BLaER1 treated with 17β-estradiol and CSF1 and Interleukin-3, amounts not matched to agents 10 nM and 100 nM (cell line): ENCODE results near the gene LRRN2.
"Not testable (repeated sequence)": the region's sequence is repeated elsewhere in the genome, so short reads cannot be mapped to it uniquely, and the experiment has no call there.

Experiments used
- H3K27ac ChIP-seq, 11 experiments: shearing (Covaris generic); formaldehyde crosslinking; 2 replicates each; pipeline ENCODE4 v1.8.1; 2022
- H3K27me3 ChIP-seq, 11 experiments: shearing (Covaris generic); formaldehyde crosslinking; 2 replicates each; pipeline ENCODE4 v1.8.1; 2022
- H3K36me3 ChIP-seq, 11 experiments: shearing (Covaris generic); formaldehyde crosslinking; 2 replicates each; pipeline ENCODE4 v1.8.1; 2022
- H3K4me1 ChIP-seq, 10 experiments: shearing (Covaris generic); formaldehyde crosslinking; 2 replicates each; pipeline ENCODE4 v1.8.1; 2022
- H3K4me2 ChIP-seq, 11 experiments: shearing (Covaris generic); formaldehyde crosslinking; 2 replicates each; pipeline ENCODE4 v1.8.1; 2022
- H3K4me3 ChIP-seq, 10 experiments: shearing (Covaris generic); formaldehyde crosslinking; 2 replicates each; pipeline ENCODE4 v1.8.1; 2022
- H3K9ac ChIP-seq, 11 experiments: shearing (Covaris generic); formaldehyde crosslinking; 2 replicates each; pipeline ENCODE4 v1.8.1; 2022
- H3K9me3 ChIP-seq, 11 experiments: shearing (Covaris generic); formaldehyde crosslinking; replicated peaks in 1 of 11; 2 replicates each; pipeline ENCODE4 v1.8.1; 2022
- H4K20me1 ChIP-seq, 11 experiments: shearing (Covaris generic); formaldehyde crosslinking; 2 replicates each; pipeline ENCODE4 v1.8.1; 2022
- Cebpa-rat ChIP-seq, 11 experiments: shearing (Covaris generic); IDR thresholded peaks; 2 replicates each; pipeline ENCODE4 v1.8.1; 2022

The LRRN2 gene

DNA sequence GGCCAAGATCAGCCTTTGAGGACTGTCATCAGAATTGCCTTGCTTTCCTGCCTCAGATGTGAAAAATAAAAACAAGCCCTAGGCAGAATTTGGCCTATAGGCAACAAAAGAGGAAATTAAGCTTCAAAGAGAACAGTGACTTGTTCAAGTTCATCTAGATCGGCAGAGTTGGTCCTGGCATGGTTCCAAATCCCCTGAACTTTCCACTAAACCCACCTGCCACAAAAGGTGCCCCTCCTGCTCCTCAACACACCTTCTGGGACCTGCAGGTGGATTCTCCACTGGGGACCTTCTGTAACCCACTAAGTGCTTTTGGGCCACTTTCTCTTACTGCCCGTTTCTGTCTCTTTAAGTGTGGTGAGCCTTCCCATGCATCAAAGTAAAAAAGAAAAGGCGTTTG is 42.5 kb upstream of the LRRN2 start:
- H3K4me1 ChIP-seq = no peaks in the 10 kb centered on the region
- no peaks in the 10 kb centered on the region for H3K27me3 ChIP-seq
- H3K27ac ChIP-seq = no peak overlapping the region
- TF ChIP-seq Cebpa-rat (IDR thresholded peaks at IDR 0.05) = no peak
- H3K4me3 ChIP-seq = no peak overlapping the region
- H3K9me3 ChIP-seq = no peaks in the 10 kb centered on the region
- H3K9ac ChIP-seq = no peak overlapping the region
- H3K4me2 ChIP-seq = no peak overlapping the region
- no peaks in the 10 kb centered on the region for H3K36me3 ChIP-seq
- no peaks in the 10 kb centered on the region for H4K20me1 ChIP-seq

DNA sequence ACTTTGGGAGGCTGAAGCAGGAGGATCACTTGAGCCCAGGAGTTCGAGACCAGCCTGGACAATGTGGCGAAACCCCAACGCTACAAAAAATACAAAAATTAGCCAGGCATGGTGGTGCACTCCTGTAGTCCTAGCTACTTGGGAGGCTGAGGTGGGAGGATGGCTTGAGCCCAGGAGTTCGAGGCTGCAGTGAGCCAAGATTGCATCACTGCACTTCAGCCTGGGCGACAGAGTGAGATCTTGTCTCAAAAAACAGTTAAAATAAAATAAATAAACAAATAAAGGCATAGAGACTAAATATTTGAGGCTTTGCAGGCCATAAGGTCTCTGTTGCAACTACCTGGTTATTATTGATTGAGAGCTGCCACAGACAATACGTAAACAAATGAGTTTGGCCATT is 41.9 kb upstream of the LRRN2 start:
- H3K9me3 ChIP-seq, H3K27ac ChIP-seq, H4K20me1 ChIP-seq, H3K4me2 ChIP-seq, H3K36me3 ChIP-seq, H3K4me3 ChIP-seq, H3K4me1 ChIP-seq, H3K27me3 ChIP-seq, H3K9ac ChIP-seq: not testable (repeated sequence)

DNA sequence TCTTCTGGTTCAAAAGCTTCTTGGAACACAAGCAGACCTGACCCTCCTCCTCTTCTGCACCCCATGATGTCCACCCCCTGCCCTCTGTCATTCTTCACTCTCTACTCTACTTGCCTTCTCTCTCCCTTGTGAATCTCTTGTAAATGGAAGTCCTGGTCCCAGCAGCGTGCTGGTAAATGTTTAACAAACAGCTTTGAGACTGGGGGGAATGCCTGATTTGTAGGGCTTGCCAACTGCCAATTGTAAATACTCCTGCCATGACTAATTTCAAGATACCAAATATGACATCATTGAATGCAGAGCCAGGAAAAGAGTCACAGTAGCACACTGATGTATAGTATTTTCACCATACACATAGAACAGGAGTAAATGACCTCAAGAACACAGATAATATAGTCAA is 40.9 kb upstream of the LRRN2 start:
- no peaks in the 10 kb centered on the region for H4K20me1 ChIP-seq
- no peak overlapping the region for H3K4me2 ChIP-seq
- no peaks in the 10 kb centered on the region for H3K9me3 ChIP-seq
- TF ChIP-seq Cebpa-rat (IDR thresholded peaks at IDR 0.05) = no peak
- H3K27ac ChIP-seq = no peak overlapping the region
- no peaks in the 10 kb centered on the region for H3K4me1 ChIP-seq
- H3K36me3 ChIP-seq = no peaks in the 10 kb centered on the region
- H3K4me3 ChIP-seq = no peak overlapping the region
- no peak overlapping the region for H3K9ac ChIP-seq
- H3K27me3 ChIP-seq = no peaks in the 10 kb centered on the region

DNA sequence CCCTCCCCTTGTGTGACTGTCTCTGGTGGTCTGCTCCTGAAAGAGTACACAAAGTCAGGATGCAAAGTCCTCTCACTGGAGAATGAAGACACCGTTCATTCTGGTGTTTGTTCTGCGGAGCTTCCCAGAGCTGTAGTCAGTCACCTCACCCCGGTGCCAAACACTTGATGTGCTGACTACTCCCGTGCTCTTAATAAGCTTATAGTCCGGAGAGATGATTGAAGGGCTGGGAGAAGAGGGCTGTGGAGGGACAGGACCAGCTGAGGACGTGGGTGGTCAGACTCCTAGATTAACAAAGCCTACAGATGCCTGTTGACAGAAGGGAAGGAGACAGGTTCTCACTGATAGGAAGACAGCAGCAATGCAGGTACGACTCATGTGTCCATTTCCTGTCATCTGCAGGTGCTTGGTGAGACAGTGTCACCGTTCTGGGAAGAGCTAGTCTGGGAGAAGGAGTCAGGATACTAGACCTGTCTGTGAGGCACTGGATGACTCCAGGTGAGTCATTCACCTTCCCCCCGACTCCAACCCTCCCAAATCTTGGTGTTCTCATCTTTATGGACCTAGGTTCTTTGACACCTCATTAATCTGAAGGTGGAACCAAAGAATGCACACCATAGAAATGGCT is 40.4 kb upstream of the LRRN2 start:
- H3K4me3 ChIP-seq = no peak overlapping the region
- no peak overlapping the region for H3K9ac ChIP-seq
- no peaks in the 10 kb centered on the region for H3K9me3 ChIP-seq
- no peak for TF ChIP-seq Cebpa-rat (IDR thresholded peaks at IDR 0.05)
- no peak overlapping the region for H3K27ac ChIP-seq
- H3K4me1 ChIP-seq = no peaks in the 10 kb centered on the region
- no peaks in the 10 kb centered on the region for H3K27me3 ChIP-seq
- no peak overlapping the region for H3K4me2 ChIP-seq
- H4K20me1 ChIP-seq = no peaks in the 10 kb centered on the region
- no peaks in the 10 kb centered on the region for H3K36me3 ChIP-seq

DNA sequence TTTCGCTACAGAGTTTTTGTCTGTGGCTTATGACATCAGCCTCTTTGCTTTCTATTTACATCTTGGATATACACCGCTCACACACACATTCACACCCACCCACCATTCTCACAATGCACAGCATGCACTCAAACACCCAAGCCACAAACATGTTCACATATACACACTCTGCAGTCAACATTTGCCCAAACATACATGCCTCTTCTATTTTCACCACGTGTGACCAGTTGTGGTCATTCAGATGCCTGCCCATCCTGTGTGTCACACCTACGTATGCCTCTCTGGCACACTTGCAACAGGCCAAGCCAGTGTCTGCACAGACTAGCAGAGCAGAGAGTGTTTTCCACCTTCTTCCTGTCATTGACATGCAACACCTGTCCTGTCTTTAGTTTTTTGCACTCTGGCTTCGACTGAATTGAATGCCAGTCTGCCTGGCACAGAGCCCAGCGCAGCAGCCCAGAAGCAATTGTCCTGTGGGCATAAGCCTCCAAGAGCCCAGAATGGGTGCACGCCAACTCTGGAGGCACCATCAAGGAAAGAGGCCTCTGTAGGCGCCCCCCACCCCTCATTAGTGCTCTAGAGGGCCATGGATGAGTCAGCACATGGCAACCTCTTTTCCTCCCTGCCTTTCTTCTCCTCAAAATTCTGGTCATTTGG is 37.7 kb upstream of the LRRN2 start:
- Histone ChIP-seq H3K9ac (no peak overlapping the region), H3K27ac (no peak overlapping the region), H3K27me3 (no peaks in the 10 kb centered on the region), H3K4me2 (no peak overlapping the region), H3K4me1 (no peaks in the 10 kb centered on the region), H4K20me1 (no peaks in the 10 kb centered on the region), H3K4me3 (no peak overlapping the region), H3K9me3 (no peaks in the 10 kb centered on the region), H3K36me3 (no peaks in the 10 kb centered on the region)
- no peak for TF ChIP-seq Cebpa-rat (IDR thresholded peaks at IDR 0.05)

DNA sequence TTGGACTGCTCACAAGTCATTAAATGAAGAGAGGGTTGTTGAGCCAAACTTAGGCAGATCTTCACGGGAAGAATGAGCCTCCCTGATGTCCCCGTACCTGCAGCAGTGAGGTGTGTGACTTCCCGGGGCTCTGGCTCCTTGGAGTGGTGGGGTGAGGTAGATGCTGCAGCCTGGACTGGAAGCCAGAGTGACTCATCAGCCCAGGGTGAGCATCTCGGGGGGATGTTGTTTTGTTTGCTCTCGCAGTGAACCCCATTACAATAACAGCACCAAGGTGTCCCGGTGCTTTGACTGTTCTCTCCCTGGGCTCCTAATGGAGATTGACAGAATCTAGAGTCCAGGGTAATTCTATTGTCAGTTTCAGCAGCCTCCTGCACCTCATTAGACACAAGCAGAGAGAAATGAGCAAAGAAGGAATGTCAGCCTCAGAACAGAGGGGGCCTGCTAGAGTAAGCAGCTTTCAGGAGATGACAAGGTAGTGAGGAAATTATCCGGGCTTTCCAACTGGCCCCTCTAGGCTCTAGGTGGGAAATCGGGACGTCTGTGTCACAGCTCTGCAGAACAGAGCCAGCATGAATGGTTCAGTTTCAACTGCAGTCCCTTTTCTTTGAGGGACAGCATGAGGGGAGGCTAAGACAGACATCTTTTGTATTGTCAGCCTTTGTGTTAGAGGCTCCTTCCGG is 36.0 kb upstream of the LRRN2 start:
- H3K27ac ChIP-seq = no peak overlapping the region
- no peak for TF ChIP-seq Cebpa-rat (IDR thresholded peaks at IDR 0.05)
- no peak overlapping the region for H3K9ac ChIP-seq
- peaks cover 0 to 2% (median 0%) of the 10 kb centered on the region in 10 experiments; a peak in 5 of 20 replicates for H3K4me1 ChIP-seq
- no peaks in the 10 kb centered on the region for H3K27me3 ChIP-seq
- no peak overlapping the region for H3K4me2 ChIP-seq
- H3K9me3 ChIP-seq = no peaks in the 10 kb centered on the region
- no peaks in the 10 kb centered on the region for H3K36me3 ChIP-seq
- H4K20me1 ChIP-seq = no peaks in the 10 kb centered on the region
- no peak overlapping the region for H3K4me3 ChIP-seq

DNA sequence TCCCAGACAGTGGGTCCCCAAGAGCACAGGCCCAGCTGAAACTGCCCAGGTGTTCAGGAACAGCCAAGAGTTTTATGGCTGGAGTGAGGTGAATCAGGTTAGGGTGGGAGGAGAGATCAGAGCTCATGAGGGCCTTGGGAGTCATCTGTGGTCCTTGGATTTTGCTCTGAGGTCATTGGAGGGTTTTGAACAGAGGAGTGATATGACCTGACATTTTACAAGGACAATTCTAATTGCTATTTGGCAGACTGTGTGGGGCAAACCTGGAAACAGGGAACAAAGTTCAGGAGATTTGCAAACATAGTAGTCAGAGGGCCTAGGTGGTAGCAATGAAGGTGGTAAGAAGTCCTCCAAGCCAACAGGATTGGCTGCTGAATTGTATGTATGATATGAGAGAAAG is 31.1 kb upstream of the LRRN2 start:
- no peak for TF ChIP-seq Cebpa-rat (IDR thresholded peaks at IDR 0.05)
- H3K9me3 ChIP-seq = no peaks in the 10 kb centered on the region
- no peaks in the 10 kb centered on the region for H3K36me3 ChIP-seq
- peaks cover 0 to 8% (median 0%) of the 10 kb centered on the region in 11 experiments; a peak in 1 of 22 replicates for H3K27me3 ChIP-seq
- H3K4me1 ChIP-seq = peaks cover 25 to 50% (median 43%) of the 10 kb centered on the region in 10 experiments
- no peak overlapping the region for H3K9ac ChIP-seq
- H3K27ac ChIP-seq = no peak overlapping the region
- peak overlapping the region in 2 of 11 experiments; percentile 10 to 31; a peak in 2 of 22 replicates for H3K4me2 ChIP-seq
- H4K20me1 ChIP-seq = no peaks in the 10 kb centered on the region
- no peak overlapping the region for H3K4me3 ChIP-seq

DNA sequence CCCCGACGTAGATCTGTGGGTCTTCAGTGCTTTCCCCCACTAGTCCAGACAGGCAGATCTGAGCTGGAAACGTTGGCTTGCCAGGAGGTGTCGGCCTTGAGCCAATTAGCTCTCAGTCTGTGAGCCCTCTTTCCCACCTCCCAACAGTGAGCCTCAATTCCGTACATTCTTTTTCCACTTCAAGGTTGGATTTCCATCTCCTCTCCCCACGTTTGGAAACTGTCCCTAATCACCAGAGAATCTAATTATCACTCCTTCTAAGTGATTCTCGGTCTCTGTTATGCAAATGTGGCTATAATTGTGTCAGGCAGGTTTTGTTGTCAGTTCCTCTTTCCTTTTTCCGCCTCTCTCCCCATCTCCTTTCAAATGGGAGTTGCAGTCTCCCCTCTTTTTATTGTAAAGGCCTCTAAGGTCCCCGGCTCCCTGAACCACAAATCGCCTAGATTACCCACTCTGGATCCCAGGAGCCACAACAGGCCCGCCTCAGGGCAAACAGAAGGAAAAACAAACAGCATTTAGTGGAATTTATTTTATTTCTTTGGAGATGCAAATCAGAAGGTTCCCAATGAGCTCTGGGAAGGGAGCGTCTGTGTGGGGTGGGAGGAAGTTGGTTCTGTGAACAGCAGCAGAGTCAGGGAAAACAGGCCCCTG is 29.4 kb upstream of the LRRN2 start:
- peak overlapping the region in 1 of 10 experiments; percentile 17; a peak in 1 of 20 replicates for H3K4me3 ChIP-seq
- H3K9me3 ChIP-seq = no peaks in the 10 kb centered on the region
- no peaks in the 10 kb centered on the region for H4K20me1 ChIP-seq
- peak overlapping the region in 5 of 11 experiments; percentile 5 to 53 (median 33); a peak in 4 of 22 replicates for H3K9ac ChIP-seq
- peaks cover 25 to 67% (median 60%) of the 10 kb centered on the region in 10 experiments for H3K4me1 ChIP-seq
- no peaks in the 10 kb centered on the region for H3K36me3 ChIP-seq
- no peak for TF ChIP-seq Cebpa-rat (IDR thresholded peaks at IDR 0.05)
- H3K27me3 ChIP-seq = peaks cover 0 to 15% (median 0%) of the 10 kb centered on the region in 11 experiments; a peak in 2 of 22 replicates
- peak overlapping the region; percentile 20 to 87 (median 72) for H3K4me2 ChIP-seq
- H3K27ac ChIP-seq = peak overlapping the region in 6 of 11 experiments; percentile 4 to 31 (median 16); a peak in 4 of 22 replicates
